Measurements from ENCODE around the gene ARTN.

The ARTN gene

GRCh38 chr1:43925846-43926245 lies 7.8 kb upstream of the ARTN start:
- DNase-seq = no peak

- DNase-seq = no peak
These were observed 3.2 kb upstream of the ARTN start for GRCh38 chr1:43930168-43930948.

GRCh38 chr1:43930949-43931275 lies 2.7 kb upstream of the ARTN start:
- DNase-seq = no peak

GRCh38 chr1:43931711-43932660 lies 1.6 kb upstream of the ARTN start:
- DNase-seq = no peak

- peak; percentile 19 for DNase-seq
These were observed 715 bp upstream of the ARTN start for GRCh38 chr1:43932786-43933385.

GRCh38 chr1:43934101-43934985 lies 742 bp downstream of the ARTN start:
- peak; percentile 91 for DNase-seq

- no peak for DNase-seq
These were observed 1.4 kb downstream of the ARTN start for GRCh38 chr1:43934986-43935324.

GRCh38 chr1:43935711-43936427 lies 2.3 kb downstream of the ARTN start:
- DNase-seq = peak; percentile 80

- DNase-seq = no peak
These were observed 3.0 kb downstream of the ARTN start for GRCh38 chr1:43936431-43937151.

- no peak for DNase-seq
These were observed 3.7 kb downstream of the ARTN start for GRCh38 chr1:43937179-43937865.

- DNase-seq = no peak
These were observed 4.8 kb downstream of the ARTN start for GRCh38 chr1:43938383-43938782.

- no peak for DNase-seq
These were observed 5.4 kb downstream of the ARTN start for GRCh38 chr1:43938892-43939587.

- no peak for DNase-seq
These were observed 8.8 kb downstream of the ARTN start for GRCh38 chr1:43942411-43942810.

GRCh38 chr1:43944860-43945259 lies 11.3 kb downstream of the ARTN start:
- DNase-seq = no peak

- DNase-seq = no peak
These were observed 12.2 kb downstream of the ARTN start for GRCh38 chr1:43945674-43946235.

GRCh38 chr1:43946236-43947060 lies 12.8 kb downstream of the ARTN start, which contains the start of gene IPO13:
IPO13 (plus strand) TSS chr1:43946950; CDS start chr1:43947601, 651 bp downstream.
- DNase-seq = peak; percentile 97

GRCh38 chr1:43947061-43947873 lies 13.7 kb downstream of the ARTN start:
- no peak for DNase-seq
